Activated CD4-positive, alpha-beta T cell treated with anti-CD3 and anti-CD28 coated beads for 1 hour (primary cell): ENCODE results near the gene BMI1.
"Not testable (repeated sequence)": the region's sequence is repeated elsewhere in the genome, so short reads cannot be mapped to it uniquely, and the experiment has no call there.

Source experiments
- DNase-seq: peaks from one replicate; pipeline ENCODE4 v3.0.0-alpha.2; 2020

The BMI1 gene

GRCh38 chr10:22340329-22341189 lies 19.7 kb downstream of the BMI1 start:
- no peak for DNase-seq

- DNase-seq: no peak
Measured at GRCh38 chr10:22341190-22341925, 20.5 kb downstream of the BMI1 start.

GRCh38 chr10:22341926-22342196 lies 21.0 kb downstream of the BMI1 start:
- DNase-seq: no peak

GRCh38 chr10:22342421-22342820 lies 21.5 kb downstream of the BMI1 start:
- DNase-seq: no peak

GRCh38 chr10:22343731-22344130 lies 22.8 kb downstream of the BMI1 start:
- DNase-seq: no peak

DNA sequence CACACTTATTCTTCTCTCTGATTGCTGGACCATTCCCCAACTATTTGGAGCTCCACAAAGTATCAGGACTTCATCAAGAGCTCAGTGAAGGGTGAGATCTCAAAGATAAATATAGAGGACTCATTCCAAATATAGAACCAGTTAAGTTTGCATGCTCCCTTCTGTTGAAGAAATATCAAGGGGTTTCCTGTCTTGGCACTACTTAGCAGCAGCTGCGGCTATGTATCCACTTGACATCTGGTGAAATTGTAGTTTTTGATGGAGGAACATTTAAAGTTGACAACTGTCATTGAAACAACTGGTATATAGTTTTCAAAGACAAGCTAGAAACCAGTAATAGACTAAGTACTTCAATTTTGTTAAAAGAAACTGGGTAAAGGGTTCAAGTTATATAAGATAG lies 23.4 kb downstream of the BMI1 start:
- no peak for DNase-seq

DNA sequence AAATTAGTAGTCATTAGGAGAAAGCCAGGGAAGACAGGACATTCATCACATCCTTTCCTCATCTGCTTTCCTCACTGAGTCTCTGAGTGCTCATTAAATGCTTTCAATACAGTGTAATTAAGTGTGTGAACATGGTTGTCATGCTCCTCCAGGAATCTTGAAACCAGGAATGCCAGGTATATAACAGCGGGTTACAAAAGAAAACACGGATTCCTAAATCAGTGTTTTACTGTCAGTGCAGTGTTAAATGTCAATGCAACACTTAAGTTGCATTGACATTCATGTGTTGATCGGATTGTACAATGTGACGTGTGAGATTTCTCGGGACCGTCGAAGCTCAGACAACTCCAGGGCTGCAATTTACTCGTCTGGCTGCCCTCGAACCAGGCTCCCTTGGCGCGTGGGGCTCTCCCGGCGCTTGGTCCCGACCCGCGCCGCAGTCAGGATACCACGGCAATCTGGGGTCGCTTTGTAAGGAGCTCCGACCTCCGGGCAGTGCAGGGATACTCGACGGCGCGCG lies 23.9 kb downstream of the BMI1 start:
- no peak for DNase-seq

- no peak for DNase-seq
Measured at GRCh38 chr10:22345301-22346095, 24.6 kb downstream of the BMI1 start, which contains the start of gene SPAG6. Gene SPAG6 (plus strand): TSS chr10:22345496. CDS start chr10:22345612, 116 bp downstream.

DNA sequence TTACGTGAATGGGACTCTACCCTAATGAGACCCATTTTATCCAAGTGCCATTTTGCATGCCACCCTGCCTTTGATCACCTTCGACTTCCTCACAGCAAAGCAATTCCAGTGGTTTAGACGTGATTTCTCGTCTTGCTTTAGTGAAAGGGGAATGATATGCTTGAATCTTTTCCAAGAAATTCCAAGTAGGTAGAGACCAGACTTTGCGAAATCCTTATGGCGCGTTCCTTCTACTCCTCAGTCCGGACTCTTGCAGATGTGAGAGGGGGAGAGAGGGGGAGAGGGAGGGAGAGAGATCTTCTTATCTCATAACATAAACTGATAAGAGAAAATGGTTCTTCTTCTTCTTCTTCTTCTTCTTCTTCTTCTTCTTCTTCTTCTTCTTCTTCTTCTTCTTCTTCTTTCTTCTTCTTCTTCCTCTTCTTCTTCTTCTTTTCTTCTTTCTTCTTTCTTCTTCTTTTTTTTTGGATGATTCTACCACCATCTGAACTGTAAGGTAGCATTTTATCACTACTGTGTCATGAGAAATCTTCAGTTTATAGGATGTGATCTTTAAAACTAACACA lies 25.3 kb downstream of the BMI1 start:
- DNase-seq: no peak

GRCh38 chr10:22349755-22350154 lies 28.9 kb downstream of the BMI1 start:
- DNase-seq: no peak

- DNase-seq: no peak
Measured at GRCh38 chr10:22351131-22351703, 30.3 kb downstream of the BMI1 start.

GRCh38 chr10:22356324-22356873 lies 35.5 kb downstream of the BMI1 start:
- no peak for DNase-seq

- not testable (repeated sequence) for DNase-seq
Measured at GRCh38 chr10:22357770-22358169, 36.9 kb downstream of the BMI1 start.

DNA sequence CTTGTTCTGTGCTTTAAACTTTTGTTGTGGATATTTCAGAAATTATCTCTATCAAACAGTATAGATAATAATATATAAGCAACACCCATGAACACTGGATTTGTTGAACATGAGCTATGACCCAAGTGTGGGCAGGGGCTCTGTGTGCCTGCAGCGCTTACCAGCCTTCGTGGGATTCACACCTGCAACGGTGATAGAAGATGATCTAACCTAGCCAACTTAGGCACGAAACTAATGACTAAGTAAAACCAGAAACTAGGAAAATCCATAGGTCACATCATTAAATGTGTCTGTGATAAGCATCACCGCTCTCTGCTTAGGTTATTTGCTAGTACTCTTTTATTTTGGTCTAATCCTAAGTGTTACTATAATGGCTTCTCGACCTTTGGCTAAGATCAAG lies 42.4 kb downstream of the BMI1 start:
- no peak for DNase-seq

DNA sequence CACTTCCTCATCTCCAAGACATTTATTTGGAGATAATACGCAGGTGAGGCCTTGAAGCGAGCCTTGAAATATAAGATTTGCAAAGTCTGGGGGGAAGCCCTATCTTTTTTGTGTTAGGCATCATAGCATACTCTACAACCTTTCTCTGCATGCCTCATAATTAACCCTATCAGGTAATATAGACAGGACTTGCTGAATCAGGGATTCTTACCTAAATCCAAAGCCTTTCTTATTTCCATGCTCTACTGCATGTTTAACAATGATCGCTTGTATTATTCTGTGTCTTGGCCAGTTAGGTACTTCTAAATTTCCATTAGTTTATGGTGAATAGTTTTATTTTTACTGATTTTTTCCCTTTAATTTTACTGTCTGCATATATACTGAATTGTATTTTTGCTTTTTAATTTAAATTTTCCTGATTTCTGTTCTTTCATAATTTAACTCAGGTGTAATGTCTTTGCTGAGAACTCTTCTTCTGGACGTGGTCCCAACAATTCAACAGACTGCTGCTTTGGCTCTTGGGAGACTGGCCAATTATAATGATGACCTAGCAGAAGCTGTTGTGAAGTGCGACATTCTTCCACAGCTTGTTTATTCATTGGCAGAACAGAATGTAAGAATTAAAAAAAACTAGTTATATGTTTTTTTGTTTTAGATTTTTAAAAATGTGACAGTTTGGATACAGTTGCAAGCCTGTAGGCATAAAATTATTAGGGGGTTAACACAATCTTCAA lies 43.7 kb downstream of the BMI1 start:
- no peak for DNase-seq

DNA sequence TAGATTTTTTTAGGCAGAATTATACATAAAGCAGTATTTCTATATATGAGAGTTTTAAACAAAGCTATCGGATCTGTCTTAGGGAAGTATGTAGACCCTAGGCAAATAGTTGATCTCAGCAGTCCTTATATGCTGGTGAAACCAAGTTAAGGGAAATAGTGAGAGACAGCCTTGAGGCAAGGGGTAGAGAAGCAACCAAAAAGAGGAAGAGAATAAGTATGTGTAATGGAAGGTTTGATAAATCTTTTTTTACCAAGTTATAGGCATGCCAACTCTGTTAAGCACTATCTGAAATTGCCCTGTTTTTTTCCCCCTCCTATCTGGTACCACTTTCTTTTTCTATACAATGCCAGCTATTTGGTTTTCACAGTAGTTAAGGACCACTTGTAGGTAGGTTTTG lies 44.3 kb downstream of the BMI1 start:
- DNase-seq: no peak

DNA sequence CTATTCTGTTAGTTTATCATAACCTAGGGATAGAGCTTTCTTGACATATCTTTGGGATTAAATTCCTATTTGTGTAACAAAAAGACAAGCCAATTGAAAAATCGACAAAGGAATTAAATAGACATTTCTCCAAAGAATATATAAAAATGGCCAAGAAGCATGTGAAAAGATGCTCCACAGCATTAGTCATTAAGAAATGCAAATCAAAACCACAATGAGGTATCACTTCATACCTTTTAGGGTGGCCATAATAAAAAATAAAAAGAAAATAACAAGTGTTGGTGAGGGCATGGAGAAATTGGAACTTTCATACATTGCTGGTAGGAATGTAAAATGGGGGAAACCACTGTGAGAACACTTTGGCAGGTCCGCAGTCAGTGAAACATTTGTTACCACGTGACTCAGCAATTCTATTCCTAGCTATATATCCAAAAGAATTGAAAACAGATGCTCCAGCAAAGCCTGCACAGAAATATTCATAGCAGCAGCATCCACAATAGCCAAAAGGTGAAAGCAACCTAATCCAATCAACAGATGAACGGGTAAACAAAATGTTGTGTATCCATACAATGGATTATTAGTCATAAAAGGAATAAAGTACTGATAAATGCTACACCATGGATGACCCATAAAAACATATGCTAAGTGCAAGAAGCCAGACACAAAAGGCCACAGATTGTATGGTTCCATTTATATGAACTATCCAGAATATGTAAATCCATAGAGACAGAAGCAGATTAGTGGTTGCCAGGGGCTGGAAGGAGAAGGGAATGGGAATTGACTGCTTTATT lies 44.9 kb downstream of the BMI1 start:
- no peak for DNase-seq

DNA sequence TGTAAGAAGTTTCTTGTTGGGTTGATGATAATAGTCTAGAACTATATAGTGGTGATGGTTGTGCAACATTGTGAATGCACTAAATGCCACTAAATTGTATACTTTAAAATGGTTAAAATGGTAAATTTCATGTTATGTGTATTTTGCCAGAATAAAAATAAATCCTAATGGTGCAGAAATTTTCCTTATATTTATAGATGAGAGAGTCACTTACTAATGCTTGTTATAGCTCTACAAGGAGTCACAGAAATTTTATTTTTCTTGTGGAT lies 45.5 kb downstream of the BMI1 start:
- no peak for DNase-seq

- DNase-seq: no peak
Measured at GRCh38 chr10:22366771-22367170, 45.9 kb downstream of the BMI1 start.

DNA sequence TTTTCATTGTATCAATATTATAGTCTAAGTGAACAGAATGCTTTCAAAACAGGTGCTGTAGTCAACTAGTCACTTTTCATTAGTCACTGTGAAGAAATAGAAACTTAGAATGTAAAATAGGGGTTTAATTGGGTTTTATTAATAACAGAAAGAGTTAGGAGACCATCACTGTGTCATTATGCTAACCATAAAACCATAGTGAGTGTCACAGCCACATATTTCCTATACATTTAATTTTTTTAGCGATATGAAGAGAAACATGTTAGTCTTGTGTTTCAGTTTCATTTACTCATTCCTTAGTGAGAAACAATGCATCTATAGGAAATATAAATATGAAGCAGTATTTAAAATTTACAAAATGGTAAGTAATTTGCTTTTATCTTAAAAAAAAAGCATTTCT lies 46.6 kb downstream of the BMI1 start:
- no peak for DNase-seq

DNA sequence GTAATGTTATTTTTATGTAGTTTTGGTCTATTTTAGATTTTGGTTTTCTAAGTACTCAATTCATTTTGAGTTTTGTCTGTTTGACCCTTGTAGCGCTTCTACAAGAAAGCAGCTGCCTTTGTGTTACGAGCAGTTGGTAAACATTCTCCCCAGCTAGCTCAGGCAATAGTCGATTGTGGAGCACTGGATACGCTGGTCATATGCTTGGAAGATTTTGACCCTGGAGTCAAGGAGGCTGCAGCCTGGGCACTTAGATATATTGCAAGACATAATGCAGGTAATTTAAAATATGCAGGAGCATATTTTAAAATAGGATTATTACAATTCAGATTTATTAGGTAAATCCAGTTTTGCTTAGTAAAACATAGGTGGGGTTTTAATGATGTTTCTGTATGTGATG lies 47.5 kb downstream of the BMI1 start:
- no peak for DNase-seq
